Measurements from ENCODE around the gene KCNC1. TPM values are rescaled to one million over a fixed set of nuclear protein-coding genes. Genes with fewer than 3 reads are reported as not detected.

The KCNC1 gene
- total and polyA plus RNA-seq, 2 of the 13 experiments (the other 11 are each of a cell fraction or from before 2014, with no cell fraction given), result 0.01 to 0.04 TPM

- no peaks in the 10 kb centered on the region for H3K79me2 ChIP-seq (ENCODE audit: insufficient read depth, low read length)
- ATAC-seq, result no peak
- ChIA-PET CTCF (ENCODE audit: low intra/inter-chr PET ratio, low total read pairs) (no interaction called here), POLR2A (no interaction called here)
- H2AFZ ChIP-seq (ENCODE audit: low read length), result no peak overlapping the region
- no peak overlapping the region for H3K27ac ChIP-seq (ENCODE audit: extremely low read length, insufficient read depth, low read length)
- peaks cover 13% of the 10 kb centered on the region for H3K4me1 ChIP-seq (ENCODE audit: insufficient read depth, low read length)
- no peaks in the 10 kb centered on the region for H3K27me3 ChIP-seq (ENCODE audit: control insufficient read depth in 1 of 2, insufficient read depth in 2 of 2, low read length in 2 of 2)
- BruUV-seq (replicated peaks), result no TSS peak
- 92% methylated on average over 1 of the region's 1 CpG for WGBS (ENCODE audit: low lambda C conversion rate)
- H3K9ac ChIP-seq (ENCODE audit: insufficient read depth, low read depth, low read length), result no peak overlapping the region
- DNase-seq (ENCODE audit: low spot score), result no peak
- no peaks in the 10 kb centered on the region for H3K9me3 ChIP-seq (ENCODE audit: low read length)
- in situ Hi-C loops (cut with HindIII; ENCODE audit: extremely low pct_ligation_motif_present, low pct_unique_long_range_greater_than_20kb), result no loop called here
- intact Hi-C loops (cut with micrococcal nuclease; ENCODE audit: unreplicated experiment), result no loop called here
- H3K4me2 ChIP-seq (ENCODE audit: low read depth, low read length), result no peak overlapping the region
- H3K36me3 ChIP-seq (replicated peaks in 1 of 2; ENCODE audit: control insufficient read depth in 1 of 2, insufficient read depth in 2 of 2, low read length in 2 of 2), result peaks cover 0 to 7% of the 10 kb centered on the region in 2 experiments; a peak in 1 of 5 replicates
- no peak for FAIRE-seq
- H3K4me3 ChIP-seq (replicated peaks in 1 of 3; ENCODE audit: insufficient read depth in 1 of 3, low read depth in 2 of 3, low read length in 3 of 3), result no peak overlapping the region
- 0 out of 2 replicates have a peak, but pooled peaks cover 2% of the 10 kb centered on the region for H4K20me1 ChIP-seq (ENCODE audit: insufficient read depth, low read length)
- no peak for TF ChIP-seq E2F2 (CRISPR knock-in tag; IDR thresholded peaks at IDR 0.05; ENCODE audit: borderline replicate concordance)
- TF ChIP-seq CBX5 (CRISPR knock-in tag; IDR thresholded peaks at IDR 0.05; ENCODE audit: borderline replicate concordance), result no peak
- TF ChIP-seq ZNF501 (CRISPR knock-in tag; IDR thresholded peaks at IDR 0.05), result no peak
- no peak for TF ChIP-seq BCLAF1 (IDR thresholded peaks at IDR 0.05)
- no peak for TF ChIP-seq ZNF883 (CRISPR knock-in tag; IDR thresholded peaks at IDR 0.05; ENCODE audit: not compliant biosample characterization)
- TF ChIP-seq ZBTB40 (IDR thresholded peaks at IDR 0.05), result no peak
- TF ChIP-seq ZBTB40 (CRISPR knock-in tag; IDR thresholded peaks at IDR 0.05), result no peak
- no peak for TF ChIP-seq RBM39 (IDR thresholded peaks at IDR 0.05; ENCODE audit: low read depth, low read length, poor library complexity, severe bottlenecking)
- TF ChIP-seq ZNF260 (CRISPR knock-in tag; IDR thresholded peaks at IDR 0.05; ENCODE audit: borderline replicate concordance, low read depth), result no peak
- no peak for TF ChIP-seq CENPBD1 (CRISPR knock-in tag; IDR thresholded peaks at IDR 0.05; ENCODE audit: borderline replicate concordance, low read depth)
Observed at GRCh38 chr11:17831228-17831627, 96.6 kb downstream of the KCNC1 start.

All from HepG2 (cell line).